OCI-LY3 (cell line): ENCODE results near the gene SERAC1.

Source experiments
- H2AFZ ChIP-seq: fragments of 200-600, 300-600 bp; shearing (Covaris generic); 2 replicates; pipeline ENCODE4 v1.6.0; 2014; ENCODE audit warnings: antibody characterized with exemption, low read depth, low read length
- H3K27ac ChIP-seq: fragments of 200-600, 300-600 bp; sonication (generic); 2 replicates; pipeline ENCODE4 v1.5.1; 2014; ENCODE audit warnings: mild to moderate bottlenecking, low read length, moderate library complexity, mixed read lengths
- H3K27me3 ChIP-seq: fragments of 200-600, 300-600 bp; sonication (generic); 2 replicates; pipeline ENCODE4 v1.6.1; 2014; ENCODE audit warnings: low read depth, low read length, mixed read lengths
- H3K36me3 ChIP-seq: fragments of 200-600, 300-600 bp; sonication (generic); replicated peaks from 2 replicates; pipeline ENCODE3; 2014; ENCODE audit warnings: low read depth, low read length, mixed read lengths
- H3K4me1 ChIP-seq: fragments of 300-600, 200-600 bp; sonication (generic); 2 replicates; pipeline ENCODE4 v1.6.1; 2014; ENCODE audit warnings: low read length, mixed read lengths
- H3K4me2 ChIP-seq: fragments of 200-600, 300-600 bp; sonication (generic); 2 replicates; pipeline ENCODE4 v1.6.1; 2014; ENCODE audit warnings: low read length, mixed read lengths
- H3K4me3 ChIP-seq: fragments of 300-600, 200-600 bp; sonication (generic); 2 replicates; pipeline ENCODE4 v1.5.1; 2014; ENCODE audit warnings: antibody characterized with exemption, mild to moderate bottlenecking, low read length, moderate library complexity
- H3K79me2 ChIP-seq: fragments of 300-600, 200-600 bp; shearing (Covaris generic); 2 replicates; pipeline ENCODE4 v1.6.1; 2014; ENCODE audit warnings: mild to moderate bottlenecking, low read length, mixed read lengths
- H3K9ac ChIP-seq: fragments of 300-600, 200-600 bp; shearing (Covaris generic); 2 replicates; pipeline ENCODE4 v1.6.0; 2014; ENCODE audit warnings: mild to moderate bottlenecking, low read length, moderate library complexity
- H3K9me3 ChIP-seq: fragments of 200-600, 300-600 bp; shearing (Covaris generic); 2 replicates; pipeline ENCODE4 v1.6.1; 2014; ENCODE audit warnings: low read length, mixed read lengths; ENCODE audit not compliant: insufficient read depth
- H4K20me1 ChIP-seq: fragments of 200-600, 300-600 bp; sonication (generic); 2 replicates; pipeline ENCODE4 v1.6.1; 2016; ENCODE audit warnings: low read length, mixed read lengths; ENCODE audit not compliant: insufficient read depth
- CTCF ChIP-seq: fragments of 200-600, 300-600 bp; sonication (generic); IDR thresholded peaks from 2 replicates; pipeline ENCODE4 v1.5.1; 2014; ENCODE audit warnings: antibody characterized with exemption, low read length, low read depth
- EZH2phosphoT487 ChIP-seq: fragments of 200-600 bp; shearing (Covaris generic); IDR thresholded peaks from 2 replicates; pipeline ENCODE4 v1.6.1; 2018; ENCODE audit warnings: antibody characterized with exemption, mixed run types, low read depth

The SERAC1 gene

DNA sequence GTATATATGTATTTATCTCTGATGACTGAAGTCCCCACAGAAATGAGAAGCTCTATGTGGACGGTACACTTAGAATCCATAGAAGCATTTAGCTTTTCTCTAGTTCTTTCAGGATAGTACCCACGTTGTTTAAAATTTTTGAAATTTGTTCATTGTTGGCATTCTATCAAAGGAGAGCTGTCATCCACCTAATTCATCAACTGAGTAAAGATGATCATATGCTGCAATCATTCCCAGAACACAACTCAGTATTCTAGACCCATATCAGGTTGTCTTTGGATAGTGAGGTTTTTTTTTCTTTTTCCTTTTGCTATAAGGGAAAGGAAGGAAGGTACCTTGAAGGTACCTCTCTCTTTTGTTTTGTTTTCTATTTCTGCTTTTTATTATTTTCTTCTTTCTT is 9.3 kb downstream of the SERAC1 start:
- Histone ChIP-seq H3K4me2 (no peak overlapping the region), H3K79me2 (no peaks in the 10 kb centered on the region), H2AFZ (no peak overlapping the region), H3K27ac (no peak overlapping the region), H3K9me3 (no peaks in the 10 kb centered on the region), H4K20me1 (no peaks in the 10 kb centered on the region), H3K36me3 (no peaks in the 10 kb centered on the region), H3K4me3 (no peak overlapping the region), H3K4me1 (no peaks in the 10 kb centered on the region), H3K9ac (no peak overlapping the region), H3K27me3 (no peaks in the 10 kb centered on the region)
- TF ChIP-seq CTCF: no peak
- TF ChIP-seq EZH2phosphoT487: no peak

GRCh38 chr6:158158123-158158522 is 9.9 kb downstream of the SERAC1 start:
- Histone ChIP-seq H2AFZ (no peak overlapping the region), H3K4me3 (no peak overlapping the region), H3K4me2 (no peak overlapping the region), H3K36me3 (no peaks in the 10 kb centered on the region), H3K4me1 (no peaks in the 10 kb centered on the region), H3K9ac (no peak overlapping the region), H3K79me2 (no peaks in the 10 kb centered on the region), H4K20me1 (no peaks in the 10 kb centered on the region), H3K27me3 (no peaks in the 10 kb centered on the region), H3K27ac (no peak overlapping the region), H3K9me3 (no peaks in the 10 kb centered on the region)
- TF ChIP-seq EZH2phosphoT487 (no peak), CTCF (no peak)

- no peaks in the 10 kb centered on the region for H3K79me2 ChIP-seq
- no peaks in the 10 kb centered on the region for H3K4me1 ChIP-seq
- no peak for TF ChIP-seq CTCF
- TF ChIP-seq EZH2phosphoT487: no peak
- H3K36me3 ChIP-seq: no peaks in the 10 kb centered on the region
- no peaks in the 10 kb centered on the region for H3K27me3 ChIP-seq
- no peak overlapping the region for H3K4me2 ChIP-seq
- H3K27ac ChIP-seq: no peak overlapping the region
- H2AFZ ChIP-seq: no peak overlapping the region
- H3K9me3 ChIP-seq: no peaks in the 10 kb centered on the region
- H3K9ac ChIP-seq: no peak overlapping the region
- H3K4me3 ChIP-seq: no peak overlapping the region
- H4K20me1 ChIP-seq: no peaks in the 10 kb centered on the region
These were observed 10.8 kb downstream of the SERAC1 start for GRCh38 chr6:158157064-158157764.

DNA sequence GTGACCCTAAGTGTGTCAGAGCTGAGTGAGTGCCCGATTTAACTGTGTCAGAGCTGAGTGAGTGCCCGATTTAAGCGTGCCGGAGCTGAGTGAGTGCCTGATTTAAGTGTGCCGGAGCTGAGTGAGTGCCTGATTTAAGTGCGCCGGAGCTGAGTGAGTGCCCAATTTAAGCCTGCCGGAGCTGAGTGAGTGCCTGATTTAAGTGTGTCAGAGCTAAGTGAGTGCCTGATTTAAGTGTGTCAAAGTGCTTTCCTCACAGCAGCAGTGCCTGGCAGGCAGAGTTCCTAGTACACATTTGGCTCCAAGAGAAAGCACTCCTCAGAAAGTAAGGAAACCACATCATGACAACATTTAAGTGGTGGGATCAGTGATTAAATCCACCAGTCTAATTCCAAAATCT is 13.2 kb downstream of the SERAC1 start:
- H4K20me1 ChIP-seq: no peaks in the 10 kb centered on the region
- H3K27me3 ChIP-seq: no peaks in the 10 kb centered on the region
- H3K27ac ChIP-seq: no peak overlapping the region
- TF ChIP-seq CTCF (no peak), EZH2phosphoT487 (no peak)
- no peak overlapping the region for H3K4me2 ChIP-seq
- no peak overlapping the region for H3K4me3 ChIP-seq
- H3K9me3 ChIP-seq: no peaks in the 10 kb centered on the region
- no peaks in the 10 kb centered on the region for H3K36me3 ChIP-seq
- H3K79me2 ChIP-seq: no peaks in the 10 kb centered on the region
- no peak overlapping the region for H2AFZ ChIP-seq
- no peak overlapping the region for H3K9ac ChIP-seq
- no peaks in the 10 kb centered on the region for H3K4me1 ChIP-seq
